LNCaP clone FGC (cell line): ENCODE measurements around the gene MBOAT7.

ENCODE experiments used
- DNase-seq: peaks from one replicate; pipeline ENCODE4 v3.0.0-alpha.2; 2011; ENCODE audit warnings: low read depth
- H3K4me3 ChIP-seq: 2 replicates; pipeline ENCODE4 v1.5.1; 2011; ENCODE audit warnings: mild to moderate bottlenecking, low read depth, low read length, control low read depth
- CTCF ChIP-seq: IDR thresholded peaks from 2 replicates; pipeline ENCODE4 v1.5.1; 2012; ENCODE audit warnings: mild to moderate bottlenecking; ENCODE audit not compliant: control insufficient read depth, insufficient read depth; ENCODE audit errors: extremely low read depth

The MBOAT7 gene

GRCh38 chr19:54154603-54155345, 34.6 kb downstream of the MBOAT7 start:
- no peak for DNase-seq
- H3K4me3 ChIP-seq = no peak overlapping the region
- TF ChIP-seq CTCF = no peak

GRCh38 chr19:54153731-54154326, 35.6 kb downstream of the MBOAT7 start:
- DNase-seq = no peak
- no peak overlapping the region for H3K4me3 ChIP-seq
- TF ChIP-seq CTCF = no peak

- TF ChIP-seq CTCF = no peak
- no peak for DNase-seq
Measured at GRCh38 chr19:54152878-54153524, 36.4 kb downstream of the MBOAT7 start.

GRCh38 chr19:54152267-54152666, 37.1 kb downstream of the MBOAT7 start:
- no peak overlapping the region for H3K4me3 ChIP-seq
- TF ChIP-seq CTCF = no peak
- no peak for DNase-seq

More at GRCh38 chr19:54152878-54153524, 36.4 kb downstream of the MBOAT7 start:
- no peak overlapping the region for H3K4me3 ChIP-seq

- DNase-seq = no peak
Measured at GRCh38 chr19:54151362-54152035, 37.9 kb downstream of the MBOAT7 start.

More at GRCh38 chr19:54151362-54152035, 37.9 kb downstream of the MBOAT7 start:
- H3K4me3 ChIP-seq = no peak overlapping the region
- TF ChIP-seq CTCF = no peak
